Activated CD8-positive, alpha-beta memory T cell treated with anti-CD3 and anti-CD28 coated beads, Interleukin-2, amount 10 ng/mL, durations not matched to agents 7 days and 5 days (primary cell): ENCODE results near the gene ABI3BP. TPM values are rescaled to one million over a fixed set of nuclear protein-coding genes. Genes with fewer than 3 reads are reported as not detected.
A peak's percentile ranks its signal among the peaks of the same experiment; 100 is the strongest.

Experiments used
- ATAC-seq: fragments of 150-1000 bp; cut with Tn5 transposase; one replicate; pipeline ENCODE4 v1.10.0; 2021; ENCODE audit warnings: moderate library complexity
- CTCF ChIA-PET: fragments of 350-600 bp; sonication (Branson Sonifier 250); formaldehyde crosslinking; loops from one replicate; lab custom pipeline; 2021; ENCODE audit warnings: antibody characterized with exemption; lab: Charles Lee
- DNase-seq: peaks from one replicate; pipeline ENCODE4 v3.0.0-alpha.2; 2020
- H3K27ac Mint-ChIP-seq: one replicate; pipeline ENCODE4 v1.8.0; 2021; ENCODE audit warnings: mild to moderate bottlenecking, mixed read lengths
- H3K27me3 Mint-ChIP-seq: one replicate; pipeline ENCODE4 v1.8.0; 2021; ENCODE audit warnings: mixed read lengths
- H3K36me3 Mint-ChIP-seq: one replicate; pipeline ENCODE4 v1.8.0; 2021; ENCODE audit warnings: mild to moderate bottlenecking, mixed read lengths
- H3K4me1 Mint-ChIP-seq: one replicate; pipeline ENCODE4 v1.8.0; 2021; ENCODE audit warnings: mixed read lengths
- H3K4me3 Mint-ChIP-seq: one replicate; pipeline ENCODE4 v1.8.0; 2021; ENCODE audit warnings: mild to moderate bottlenecking, moderate library complexity, mixed read lengths
- H3K9me3 Mint-ChIP-seq: one replicate; pipeline ENCODE4 v1.8.0; 2022; ENCODE audit warnings: low read depth, mixed read lengths
- total RNA-seq, 2 experiments: library from RNA; stranded (reverse); gene quantifications; one replicate each; pipeline ENCODE4 v1.2.3, GENCODE V29; 2021

ABI3BP gene
- total RNA-seq, 2 experiments from 2014 or later = 0.19 to 1.2 TPM

- ATAC-seq (no peak), DNase-seq (no peak)
- H3K36me3 Mint-ChIP-seq = peaks cover 27% of the 10 kb centered on the region
- H3K27me3 Mint-ChIP-seq = no peaks in the 10 kb centered on the region
- H3K27ac Mint-ChIP-seq = no peak overlapping the region
- H3K4me3 Mint-ChIP-seq = no peak overlapping the region
- CTCF ChIA-PET = no interaction called here
- no peaks in the 10 kb centered on the region for H3K9me3 Mint-ChIP-seq
- peaks cover 3% of the 10 kb centered on the region for H3K4me1 Mint-ChIP-seq
Observed at GRCh38 chr3:100754563-100755334, 238.5 kb downstream of the ABI3BP start.

GRCh38 chr3:100753846-100754245, 239.4 kb downstream of the ABI3BP start:
- H3K4me3 Mint-ChIP-seq = no peak overlapping the region
- CTCF ChIA-PET = interaction anchor here (0.6 kb wide), 1 partner anchor 454 kb away, joined by 3 read pairs; no protein-coding TSS in a partner anchor
- H3K36me3 Mint-ChIP-seq = peaks cover 30% of the 10 kb centered on the region
- H3K4me1 Mint-ChIP-seq = no peaks in the 10 kb centered on the region
- H3K9me3 Mint-ChIP-seq = no peaks in the 10 kb centered on the region
- no peak for DNase-seq
- no peaks in the 10 kb centered on the region for H3K27me3 Mint-ChIP-seq
- H3K27ac Mint-ChIP-seq = no peak overlapping the region
- no peak for ATAC-seq

- Mint-ChIP-seq H3K9me3 (no peaks in the 10 kb centered on the region), H3K4me3 (no peak overlapping the region), H3K4me1 (no peaks in the 10 kb centered on the region), H3K36me3 (peaks cover 51% of the 10 kb centered on the region), H3K27ac (no peak overlapping the region), H3K27me3 (no peaks in the 10 kb centered on the region)
- DNase-seq = no peak
- ATAC-seq = no peak
- CTCF ChIA-PET = no interaction called here
Observed at GRCh38 chr3:100748967-100749366, 244.3 kb downstream of the ABI3BP start.

GRCh38 chr3:100748220-100748619, 245.0 kb downstream of the ABI3BP start:
- peaks cover 47% of the 10 kb centered on the region for H3K36me3 Mint-ChIP-seq

GRCh38 chr3:100746092-100746491, 247.1 kb downstream of the ABI3BP start:
- CTCF ChIA-PET = no interaction called here
- Mint-ChIP-seq H3K36me3 (peaks cover 49% of the 10 kb centered on the region), H3K27ac (no peak overlapping the region), H3K4me1 (no peaks in the 10 kb centered on the region), H3K4me3 (no peak overlapping the region), H3K27me3 (no peaks in the 10 kb centered on the region), H3K9me3 (no peaks in the 10 kb centered on the region)
- DNase-seq (no peak), ATAC-seq (no peak)

More at GRCh38 chr3:100748220-100748619, 245.0 kb downstream of the ABI3BP start:
- Mint-ChIP-seq H3K9me3 (no peaks in the 10 kb centered on the region), H3K27me3 (no peaks in the 10 kb centered on the region), H3K4me1 (no peaks in the 10 kb centered on the region), H3K4me3 (no peak overlapping the region), H3K27ac (no peak overlapping the region)
- DNase-seq (no peak), ATAC-seq (no peak)
- CTCF ChIA-PET = no interaction called here

GRCh38 chr3:100745617-100746016, 247.6 kb downstream of the ABI3BP start:
- DNase-seq = no peak
- CTCF ChIA-PET = no interaction called here
- H3K27ac Mint-ChIP-seq = no peak overlapping the region
- H3K36me3 Mint-ChIP-seq = peaks cover 46% of the 10 kb centered on the region
- ATAC-seq = no peak
- H3K4me3 Mint-ChIP-seq = no peak overlapping the region
- no peaks in the 10 kb centered on the region for H3K27me3 Mint-ChIP-seq
- H3K4me1 Mint-ChIP-seq = no peaks in the 10 kb centered on the region
- H3K9me3 Mint-ChIP-seq = no peaks in the 10 kb centered on the region

GRCh38 chr3:100744671-100745070, 248.6 kb downstream of the ABI3BP start:
- H3K4me1 Mint-ChIP-seq = peaks cover 4% of the 10 kb centered on the region
- CTCF ChIA-PET = no interaction called here
- H3K36me3 Mint-ChIP-seq = peaks cover 44% of the 10 kb centered on the region

GRCh38 chr3:100743535-100743934, 249.7 kb downstream of the ABI3BP start:
- Mint-ChIP-seq H3K4me1 (peaks cover 9% of the 10 kb centered on the region), H3K36me3 (peaks cover 42% of the 10 kb centered on the region), H3K4me3 (no peak overlapping the region), H3K9me3 (no peaks in the 10 kb centered on the region), H3K27me3 (no peaks in the 10 kb centered on the region), H3K27ac (no peak overlapping the region)
- ATAC-seq (no peak), DNase-seq (no peak)
- CTCF ChIA-PET = interaction anchor here (0.7 kb wide), 1 partner anchor 14 kb away, joined by 3 read pairs; no protein-coding TSS in a partner anchor

More at GRCh38 chr3:100744671-100745070, 248.6 kb downstream of the ABI3BP start:
- H3K27ac Mint-ChIP-seq = no peak overlapping the region
- no peak for DNase-seq
- H3K9me3 Mint-ChIP-seq = no peaks in the 10 kb centered on the region
- no peak for ATAC-seq
- H3K27me3 Mint-ChIP-seq = no peaks in the 10 kb centered on the region
- H3K4me3 Mint-ChIP-seq = no peak overlapping the region

- CTCF ChIA-PET = interaction anchor here (1.3 to 1.9 kb wide), 3 partner anchors 10 to 56 kb away, joined by 3 to 5 read pairs (median 4); no protein-coding TSS in a partner anchor
- peaks cover 42% of the 10 kb centered on the region for H3K36me3 Mint-ChIP-seq
- H3K9me3 Mint-ChIP-seq = no peaks in the 10 kb centered on the region
- H3K4me3 Mint-ChIP-seq = no peak overlapping the region
- H3K4me1 Mint-ChIP-seq = peaks cover 9% of the 10 kb centered on the region
- DNase-seq (no peak), ATAC-seq (peak; percentile 80)
- H3K27me3 Mint-ChIP-seq = no peaks in the 10 kb centered on the region
- H3K27ac Mint-ChIP-seq = no peak overlapping the region
Observed at GRCh38 chr3:100740207-100740606, 253.0 kb downstream of the ABI3BP start.

GRCh38 chr3:100737334-100737733, 255.9 kb downstream of the ABI3BP start:
- Mint-ChIP-seq H3K27ac (no peak overlapping the region), H3K4me1 (peaks cover 14% of the 10 kb centered on the region), H3K4me3 (no peak overlapping the region), H3K9me3 (no peaks in the 10 kb centered on the region), H3K27me3 (no peaks in the 10 kb centered on the region), H3K36me3 (peaks cover 43% of the 10 kb centered on the region)
- CTCF ChIA-PET = interaction anchor here (0.7 kb wide), 1 partner anchor 19 kb away, joined by 3 read pairs; no protein-coding TSS in a partner anchor
- ATAC-seq (no peak), DNase-seq (no peak)

GRCh38 chr3:100732435-100732834, 260.8 kb downstream of the ABI3BP start:
- no peaks in the 10 kb centered on the region for H3K27me3 Mint-ChIP-seq
- CTCF ChIA-PET = no interaction called here
- H3K27ac Mint-ChIP-seq = no peak overlapping the region
- H3K9me3 Mint-ChIP-seq = no peaks in the 10 kb centered on the region
- H3K4me3 Mint-ChIP-seq = no peak overlapping the region
- peaks cover 21% of the 10 kb centered on the region for H3K4me1 Mint-ChIP-seq
- DNase-seq (no peak), ATAC-seq (no peak)
- peaks cover 45% of the 10 kb centered on the region for H3K36me3 Mint-ChIP-seq

GRCh38 chr3:100730524-100730923, 262.7 kb downstream of the ABI3BP start:
- Mint-ChIP-seq H3K27ac (peak overlapping the region; percentile 37), H3K36me3 (peaks cover 42% of the 10 kb centered on the region), H3K4me3 (no peak overlapping the region), H3K27me3 (no peaks in the 10 kb centered on the region), H3K9me3 (no peaks in the 10 kb centered on the region), H3K4me1 (peaks cover 32% of the 10 kb centered on the region)
- DNase-seq (no peak), ATAC-seq (no peak)
- CTCF ChIA-PET = interaction anchor here (0.7 to 1.3 kb wide), 2 partner anchors 10 to 20 kb away, joined by 3 to 5 read pairs; no protein-coding TSS in a partner anchor

- no peak overlapping the region for H3K27ac Mint-ChIP-seq
- CTCF ChIA-PET = interaction anchor here (1.1 to 2.4 kb wide), 3 partner anchors 9 to 70 kb away, joined by 3 to 7 read pairs (median 5); no protein-coding TSS in a partner anchor
- DNase-seq (no peak), ATAC-seq (no peak)
- peaks cover 48% of the 10 kb centered on the region for H3K36me3 Mint-ChIP-seq
- H3K27me3 Mint-ChIP-seq = no peaks in the 10 kb centered on the region
- H3K9me3 Mint-ChIP-seq = no peaks in the 10 kb centered on the region
- H3K4me1 Mint-ChIP-seq = peaks cover 29% of the 10 kb centered on the region
- no peak overlapping the region for H3K4me3 Mint-ChIP-seq
Observed at GRCh38 chr3:100726706-100727105, 266.5 kb downstream of the ABI3BP start.
